NCI-H146 (cell line): ENCODE measurements around the gene FARS2.

Source experiments
- DNase-seq: peaks from one replicate; lab custom pipeline; 2025; lab: John Stamatoyannopoulos, UW

Gene FARS2

GRCh38 chr6:5469101-5469846 lies 208.0 kb downstream of the FARS2 start:
- DNase-seq, result no peak

- peak; percentile 68 for DNase-seq
These were observed 209.7 kb downstream of the FARS2 start for GRCh38 chr6:5471044-5471443.

GRCh38 chr6:5471637-5472398 lies 210.5 kb downstream of the FARS2 start:
- peak; percentile 83 for DNase-seq

DNA sequence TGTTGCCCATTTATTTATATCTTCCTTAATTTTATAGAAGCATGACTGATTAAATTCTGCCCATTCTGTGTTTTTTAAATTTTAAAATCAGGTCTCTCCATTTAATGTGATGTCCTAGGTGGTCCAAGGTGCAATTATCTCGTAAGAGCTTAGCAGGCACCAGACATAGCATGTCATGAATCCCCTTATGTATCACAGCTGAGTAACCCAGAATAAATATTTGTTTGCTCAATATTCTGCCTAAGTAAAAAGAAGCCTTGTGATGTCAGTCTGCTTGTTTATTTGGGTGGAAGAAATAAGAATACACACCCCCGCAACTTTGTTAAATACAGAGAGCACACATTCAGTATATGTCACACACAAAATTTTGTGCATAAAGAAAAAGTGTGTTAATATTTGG lies 211.3 kb downstream of the FARS2 start:
- no peak for DNase-seq

DNA sequence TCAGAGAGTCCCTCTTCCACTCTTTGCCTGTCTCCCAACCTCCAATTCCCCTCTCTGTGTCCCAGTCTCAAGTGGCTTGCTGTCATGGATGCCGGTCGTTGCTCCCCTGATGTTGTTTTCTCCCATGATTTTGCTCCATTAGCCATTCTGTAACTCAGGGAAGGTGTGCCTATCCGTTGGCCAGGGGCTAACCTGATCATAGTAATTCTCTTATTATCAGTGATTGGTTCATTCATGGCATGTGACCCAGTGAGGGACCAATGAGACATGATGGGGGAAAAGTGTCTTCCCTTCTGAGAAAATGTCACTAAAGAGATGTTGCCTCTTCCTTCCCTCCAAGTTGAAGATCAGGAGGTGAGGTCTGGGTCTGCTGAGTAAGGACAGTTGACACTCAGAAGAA lies 214.5 kb downstream of the FARS2 start:
- no peak for DNase-seq

DNA sequence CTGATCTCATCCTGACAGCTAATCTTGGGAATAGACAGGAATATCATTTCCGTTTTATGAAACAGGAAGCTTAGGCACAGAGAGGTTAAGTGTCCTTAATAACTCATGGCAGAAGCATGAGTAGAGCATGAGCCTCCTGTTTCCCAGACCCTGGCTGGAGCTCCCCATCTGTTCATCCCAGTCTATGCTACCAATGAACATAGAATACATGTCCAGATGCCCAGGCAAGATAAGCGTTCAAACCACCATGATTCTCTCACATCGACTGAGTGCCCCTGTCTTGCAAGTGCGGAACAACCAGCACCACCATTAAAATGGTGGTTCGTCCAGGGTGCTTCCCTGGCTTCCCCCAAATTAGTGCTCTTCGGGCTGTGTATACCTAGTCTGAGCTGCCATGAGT lies 217.1 kb downstream of the FARS2 start:
- DNase-seq, result no peak

DNA sequence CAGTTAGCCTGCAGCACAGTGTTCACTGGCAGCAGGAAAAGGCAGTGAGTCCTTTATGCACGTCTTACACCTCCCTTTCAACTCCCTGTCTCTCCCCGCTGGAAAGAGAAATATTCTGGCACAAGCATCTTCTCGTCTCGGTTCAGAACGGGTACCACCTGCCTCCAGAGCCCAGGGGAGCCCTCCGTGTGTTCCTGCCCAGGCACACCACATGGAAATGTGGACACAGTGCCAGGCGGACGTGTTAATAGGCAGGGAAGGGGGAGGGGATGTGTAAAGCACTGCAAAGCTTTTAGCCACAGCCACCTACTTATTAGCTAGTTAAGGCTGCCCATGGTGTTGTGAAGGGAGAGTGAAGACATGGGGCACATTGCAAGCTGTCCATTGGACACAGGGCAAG lies 219.7 kb downstream of the FARS2 start:
- DNase-seq, result no peak

GRCh38 chr6:5481750-5482149 lies 220.4 kb downstream of the FARS2 start:
- DNase-seq, result no peak

DNA sequence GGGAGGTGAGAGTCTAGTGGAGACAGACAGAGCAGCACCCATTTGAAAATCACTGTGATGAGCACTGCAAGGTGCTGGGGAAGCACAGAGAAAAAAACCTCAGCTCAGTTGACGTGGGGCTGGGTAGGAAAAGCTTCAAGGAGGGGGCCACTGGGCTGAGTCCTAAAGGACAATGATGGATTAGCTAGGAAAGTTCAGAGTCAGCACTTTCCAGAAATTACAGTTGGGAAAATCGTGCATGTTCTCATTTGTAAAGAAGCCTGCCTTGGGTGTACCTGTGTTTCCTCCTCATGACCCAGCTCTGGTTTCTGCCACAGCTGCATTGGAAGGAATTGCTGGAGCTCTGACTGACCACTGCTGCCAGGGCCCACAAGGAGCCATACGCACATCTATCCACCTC lies 221.3 kb downstream of the FARS2 start:
- no peak for DNase-seq

GRCh38 chr6:5484692-5485091 lies 223.4 kb downstream of the FARS2 start:
- DNase-seq, result peak; percentile 21

DNA sequence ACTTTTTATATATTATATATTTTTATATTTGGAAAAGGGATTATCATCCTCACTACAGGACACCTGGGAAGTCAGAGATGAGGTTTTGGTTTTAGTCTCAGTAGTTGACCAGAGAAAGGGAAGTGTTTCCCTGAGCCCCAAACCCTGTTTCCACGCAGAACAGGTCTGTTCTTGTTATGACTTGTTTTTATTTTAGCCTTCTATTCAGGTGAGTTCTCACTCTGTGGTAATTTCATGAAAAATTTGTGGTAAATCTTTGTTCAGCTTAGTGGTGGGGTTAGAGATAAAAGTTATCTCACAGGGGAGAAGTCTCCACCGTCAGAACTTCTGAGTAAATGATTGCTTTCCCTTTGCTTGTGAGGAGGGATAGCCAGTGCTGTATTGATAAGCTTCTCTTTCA lies 224.9 kb downstream of the FARS2 start:
- DNase-seq, result no peak

DNA sequence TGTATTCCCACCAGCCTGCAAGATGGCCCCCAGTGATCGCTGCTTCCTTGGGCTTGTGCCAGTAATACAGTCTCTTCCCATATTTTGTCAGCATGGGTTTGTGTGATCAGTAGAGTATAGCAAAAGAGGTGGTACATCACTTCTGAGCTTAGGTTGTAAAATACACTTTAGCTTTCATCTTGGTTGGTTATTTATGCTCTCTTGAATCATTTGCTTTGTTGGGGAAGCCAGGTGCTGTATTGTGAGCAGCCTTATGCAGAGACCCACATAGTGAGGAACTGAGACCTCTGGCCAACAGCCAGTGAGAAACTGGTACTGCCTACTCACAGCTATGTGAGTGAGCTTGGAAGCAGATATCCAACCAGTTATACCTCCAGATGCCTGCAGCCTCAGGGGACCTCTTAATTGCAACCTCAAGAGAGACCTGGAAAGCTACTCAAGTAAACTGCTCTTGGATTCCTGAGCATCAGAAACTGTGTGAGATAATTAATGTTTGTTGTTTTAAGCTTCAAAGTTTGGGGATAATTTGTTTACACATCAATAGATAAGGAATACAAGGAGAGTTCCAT lies 229.3 kb downstream of the FARS2 start:
- DNase-seq, result peak; percentile 62

DNA sequence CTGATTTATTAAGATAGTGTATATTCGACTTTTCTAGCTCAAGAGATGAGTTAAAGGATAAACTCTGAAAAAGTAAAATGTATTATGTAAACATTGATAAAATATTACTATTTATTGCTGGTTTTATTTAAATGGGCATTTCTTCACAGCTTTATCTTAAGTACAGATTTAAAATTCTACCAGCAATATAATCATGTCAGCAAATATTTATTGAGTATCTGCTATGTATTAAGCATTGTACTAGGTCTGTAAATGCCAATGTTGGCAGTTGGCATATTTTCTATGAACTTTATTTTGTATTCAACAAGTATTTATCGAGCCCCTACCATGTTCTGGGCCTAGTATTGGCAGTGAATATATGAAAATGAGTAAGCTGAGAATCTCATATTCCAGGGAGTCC lies 231.0 kb downstream of the FARS2 start:
- no peak for DNase-seq

GRCh38 chr6:5493806-5494205 lies 232.5 kb downstream of the FARS2 start:
- no peak for DNase-seq

DNA sequence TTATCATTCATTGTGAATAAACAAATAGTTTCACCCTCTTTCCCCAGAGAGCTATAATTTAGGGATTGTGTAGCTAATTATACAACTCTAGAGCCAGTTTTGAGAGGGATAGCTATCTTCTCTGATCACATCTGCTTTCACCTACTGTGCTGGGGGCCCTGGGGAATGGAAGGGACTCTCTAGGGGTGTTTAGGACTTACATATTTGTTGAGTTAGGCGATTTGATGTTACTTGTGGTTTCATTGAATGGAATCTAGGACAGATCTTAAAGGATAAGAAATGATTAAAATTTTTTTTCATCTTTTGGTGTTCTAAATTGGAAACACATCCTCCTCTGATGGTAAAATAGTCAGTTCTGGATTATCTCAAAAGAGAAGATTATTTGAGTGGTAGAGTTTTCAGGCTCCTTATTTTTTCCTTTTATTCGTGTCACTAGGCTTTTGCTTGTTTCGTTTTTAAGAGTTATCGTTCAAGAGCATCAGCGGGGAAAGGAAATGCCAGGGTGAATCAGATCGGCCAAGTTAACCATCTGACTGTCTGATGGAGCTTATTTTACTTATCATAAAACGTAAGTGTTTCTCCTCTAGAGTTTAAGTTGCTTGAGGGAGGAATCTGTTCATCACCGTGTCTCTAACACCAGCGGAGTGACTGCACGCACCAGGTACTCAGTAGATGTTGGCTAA lies 236.7 kb downstream of the FARS2 start:
- DNase-seq, result peak; percentile 69

DNA sequence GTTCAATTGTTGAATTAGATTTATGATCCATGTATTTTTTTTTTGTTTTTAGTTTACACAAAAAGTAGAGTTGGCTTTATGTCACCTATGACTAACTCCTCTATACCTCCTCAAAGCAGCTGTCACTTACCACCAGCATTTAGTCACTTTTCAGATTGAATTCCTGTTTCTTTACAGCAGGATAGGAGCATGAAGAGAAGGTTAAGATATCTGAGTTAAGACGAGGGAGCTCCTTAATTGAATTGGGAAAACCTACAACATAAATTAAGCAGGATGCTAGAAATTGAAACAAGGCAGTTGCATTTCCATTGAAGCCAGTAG lies 237.2 kb downstream of the FARS2 start:
- DNase-seq, result no peak

GRCh38 chr6:5499644-5500306 lies 238.5 kb downstream of the FARS2 start:
- DNase-seq, result no peak

DNA sequence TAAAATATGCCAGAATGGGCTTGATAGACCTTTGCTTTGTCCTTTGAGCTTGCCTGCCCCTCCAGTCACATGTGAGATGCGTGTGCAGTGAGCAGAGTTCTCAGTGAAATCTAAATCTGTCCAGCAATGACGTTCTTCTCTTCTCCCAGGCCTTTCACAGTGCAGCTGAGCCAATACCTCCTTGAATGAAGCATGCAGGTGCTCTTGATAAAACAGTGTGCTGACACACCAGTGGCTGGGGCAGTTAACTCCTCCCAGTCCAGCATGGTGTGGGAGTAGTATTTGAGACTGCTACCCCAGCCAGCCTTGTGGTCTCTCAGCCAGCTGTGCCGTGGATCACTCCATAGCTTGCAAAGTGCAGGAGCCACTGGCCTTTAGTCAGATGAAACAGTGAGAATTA lies 240.5 kb downstream of the FARS2 start:
- DNase-seq, result peak; percentile 97

DNA sequence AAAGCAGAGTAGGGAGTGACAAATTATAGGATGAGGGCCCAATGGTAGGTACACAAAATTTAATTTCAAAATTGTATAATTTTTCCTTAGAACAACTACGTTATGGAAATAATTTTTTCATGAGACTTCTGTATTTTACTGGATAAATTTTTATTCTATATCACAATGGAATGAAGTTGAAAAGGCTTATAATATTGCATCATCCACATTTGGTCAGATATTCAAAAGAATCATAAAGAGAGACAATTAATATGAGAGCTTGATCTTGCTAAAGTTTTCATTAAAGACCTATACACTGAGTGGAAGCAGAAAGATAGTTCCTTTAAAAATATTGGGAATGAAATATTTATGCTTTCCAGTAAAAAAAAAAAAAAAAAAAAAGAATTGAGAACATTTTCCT lies 242.8 kb downstream of the FARS2 start:
- no peak for DNase-seq

GRCh38 chr6:5506149-5506548 lies 244.8 kb downstream of the FARS2 start:
- DNase-seq, result no peak

- DNase-seq, result no peak
These were observed 245.3 kb downstream of the FARS2 start for GRCh38 chr6:5506597-5506996.

DNA sequence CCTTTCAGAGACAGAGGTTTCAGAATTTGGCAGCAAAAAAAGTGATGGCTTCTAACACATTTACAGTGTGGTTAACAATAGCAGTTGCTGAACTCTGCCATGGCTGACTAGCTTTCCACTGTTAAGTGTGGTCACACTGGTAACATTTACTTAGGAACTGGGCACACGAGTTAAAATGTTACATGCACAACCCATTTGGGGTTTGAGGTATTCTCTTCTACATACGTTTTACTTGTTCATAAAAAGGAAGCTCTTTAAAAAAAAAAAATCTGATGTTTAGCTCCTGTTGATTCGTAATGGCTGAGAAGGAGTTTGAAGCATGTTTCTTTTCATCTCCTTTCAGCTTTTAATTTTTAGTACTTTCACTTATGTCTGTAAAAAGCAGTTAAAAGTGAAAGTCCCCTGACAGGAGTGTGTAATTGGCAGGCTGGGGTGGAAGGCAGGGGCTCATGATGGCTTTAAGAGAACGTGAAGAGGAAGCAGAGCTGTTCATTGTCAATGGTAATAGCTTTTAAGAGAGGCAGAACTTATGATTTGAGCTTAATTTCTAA lies 245.9 kb downstream of the FARS2 start:
- no peak for DNase-seq
